GM12878 (cell line): Measurements from ENCODE around the gene PDLIM4.

ENCODE experiments used
- EZH2 ChIP-seq: IDR thresholded peaks from 2 replicates; pipeline ENCODE4 v1.6.1; 2012; ENCODE audit warnings: low read depth, mild to moderate bottlenecking, control low read depth, inconsistent platforms, low read length, borderline replicate concordance; ENCODE audit not compliant: control insufficient read depth
- KDM1A ChIP-seq: fragments of 200-600 bp; sonication (generic); IDR thresholded peaks from 2 replicates; pipeline ENCODE4 v1.6.1; 2016; ENCODE audit warnings: borderline replicate concordance
- MYC ChIP-seq: IDR thresholded peaks from 2 replicates; pipeline ENCODE4 v1.6.1; 2011; ENCODE audit warnings: mild to moderate bottlenecking, low read length, moderate library complexity, inconsistent platforms; ENCODE audit not compliant: insufficient read depth, insufficient replicate concordance, insufficient read length, severe bottlenecking
- SP1 ChIP-seq: IDR thresholded peaks from one replicate; pipeline ENCODE4 v1.6.1; 2011; ENCODE audit warnings: low read depth, low read length
- TF ChIP-seq, protein P1 (sequence below), 3 experiments: IDR thresholded peaks in 2 of 3; conservative IDR thresholded peaks in 1 of 3; 2 replicates each; pipeline ENCODE4 v1.5.1; 2011; ENCODE audit warnings: low read depth in 3 of 3, low read length in 3 of 3, mild to moderate bottlenecking in 3 of 3, control low read depth in 2 of 3, moderate library complexity in 2 of 3, inconsistent platforms in 1 of 3, mixed read lengths in 1 of 3; ENCODE audit not compliant: control insufficient read depth in 2 of 3, insufficient read depth in 1 of 3; ENCODE audit errors: extremely low read depth in 1 of 3
- TF ChIP-seq, protein P2 (sequence below): IDR thresholded peaks from 2 replicates; pipeline ENCODE4 v1.6.1; 2011; ENCODE audit warnings: borderline replicate concordance, low read depth, mild to moderate bottlenecking, moderate library complexity, mixed read lengths, low read length; ENCODE audit not compliant: insufficient read depth; ENCODE audit errors: extremely low read length

DNA sequence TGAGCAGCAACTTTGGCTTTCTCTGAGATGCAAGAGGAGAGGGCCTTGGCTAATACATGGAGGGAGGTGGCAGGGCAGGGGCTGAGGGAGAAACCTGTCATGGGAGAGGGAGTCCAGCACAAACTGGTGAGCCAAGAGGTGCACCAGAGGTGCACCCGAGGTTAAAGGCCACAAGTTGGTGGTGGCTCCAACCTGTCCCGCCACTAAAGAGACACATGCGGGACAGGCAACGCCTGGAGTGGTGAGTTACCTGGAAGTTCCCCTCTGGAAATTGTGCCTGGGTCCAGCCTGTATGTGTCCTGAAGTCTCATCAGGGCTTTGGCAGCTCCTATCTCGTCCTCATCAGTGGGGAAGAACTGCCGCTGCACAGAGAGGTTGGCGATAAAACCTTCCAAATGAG lies 43.8 kb upstream of the PDLIM4 start:
- TF ChIP-seq KDM1A = no peak
- TF ChIP-seq, protein P1, sequence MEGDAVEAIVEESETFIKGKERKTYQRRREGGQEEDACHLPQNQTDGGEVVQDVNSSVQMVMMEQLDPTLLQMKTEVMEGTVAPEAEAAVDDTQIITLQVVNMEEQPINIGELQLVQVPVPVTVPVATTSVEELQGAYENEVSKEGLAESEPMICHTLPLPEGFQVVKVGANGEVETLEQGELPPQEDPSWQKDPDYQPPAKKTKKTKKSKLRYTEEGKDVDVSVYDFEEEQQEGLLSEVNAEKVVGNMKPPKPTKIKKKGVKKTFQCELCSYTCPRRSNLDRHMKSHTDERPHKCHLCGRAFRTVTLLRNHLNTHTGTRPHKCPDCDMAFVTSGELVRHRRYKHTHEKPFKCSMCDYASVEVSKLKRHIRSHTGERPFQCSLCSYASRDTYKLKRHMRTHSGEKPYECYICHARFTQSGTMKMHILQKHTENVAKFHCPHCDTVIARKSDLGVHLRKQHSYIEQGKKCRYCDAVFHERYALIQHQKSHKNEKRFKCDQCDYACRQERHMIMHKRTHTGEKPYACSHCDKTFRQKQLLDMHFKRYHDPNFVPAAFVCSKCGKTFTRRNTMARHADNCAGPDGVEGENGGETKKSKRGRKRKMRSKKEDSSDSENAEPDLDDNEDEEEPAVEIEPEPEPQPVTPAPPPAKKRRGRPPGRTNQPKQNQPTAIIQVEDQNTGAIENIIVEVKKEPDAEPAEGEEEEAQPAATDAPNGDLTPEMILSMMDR (IDR thresholded peaks at IDR 0.05 in 2 of 3, conservative IDR thresholded peaks at IDR 0.05 in 1 of 3; ENCODE audit: control insufficient read depth in 2 of 3, extremely low read depth in 1 of 3, insufficient read depth in 1 of 3, low read depth in 3 of 3, low read length in 3 of 3) = no peak
- TF ChIP-seq SP1 = no peak
- TF ChIP-seq, protein P2, sequence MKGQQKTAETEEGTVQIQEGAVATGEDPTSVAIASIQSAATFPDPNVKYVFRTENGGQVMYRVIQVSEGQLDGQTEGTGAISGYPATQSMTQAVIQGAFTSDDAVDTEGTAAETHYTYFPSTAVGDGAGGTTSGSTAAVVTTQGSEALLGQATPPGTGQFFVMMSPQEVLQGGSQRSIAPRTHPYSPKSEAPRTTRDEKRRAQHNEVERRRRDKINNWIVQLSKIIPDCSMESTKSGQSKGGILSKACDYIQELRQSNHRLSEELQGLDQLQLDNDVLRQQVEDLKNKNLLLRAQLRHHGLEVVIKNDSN = no peak
- TF ChIP-seq MYC = no peak
- no peak for TF ChIP-seq EZH2
